Stimulated activated naive CD8-positive, alpha-beta T cell treated with anti-CD3 and anti-CD28 coated beads, Interleukin-15, Interleukin-2, amounts not matched to agents 100 U/mL and 50 U/mL, for 24 hours (primary cell): ENCODE results near the gene FLG2.

ENCODE experiments used
- ATAC-seq: fragments of 150-1000 bp; cut with Tn5 transposase; one replicate; pipeline ENCODE4 v1.10.0; 2021
- DNase-seq: peaks from one replicate; pipeline ENCODE4 v3.0.0; 2021

The FLG2 gene

GRCh38 chr1:152359906-152360305 lies at the start of gene FLG2:
TSS of gene FLG2 (minus strand) at chr1:152360006. CDS start at chr1:152358884, 1,122 bp downstream.
- DNase-seq (no peak), ATAC-seq (no peak)

- ATAC-seq: no peak
These were observed 48.9 kb upstream of the FLG2 start for GRCh38 chr1:152408664-152409063.

GRCh38 chr1:152398812-152399698 lies 39.2 kb upstream of the FLG2 start:
- no peak for ATAC-seq
- peak; percentile 6 for DNase-seq

More at GRCh38 chr1:152408664-152409063, 48.9 kb upstream of the FLG2 start:
- no peak for DNase-seq

- DNase-seq (no peak), ATAC-seq (no peak)
These were observed 37.7 kb upstream of the FLG2 start for GRCh38 chr1:152397474-152397873.

GRCh38 chr1:152394151-152394550 lies 34.3 kb upstream of the FLG2 start:
- ATAC-seq (no peak), DNase-seq (no peak)

GRCh38 chr1:152392909-152393308 lies 33.1 kb upstream of the FLG2 start:
- no peak for DNase-seq

GRCh38 chr1:152388889-152389288 lies 29.1 kb upstream of the FLG2 start:
- DNase-seq (no peak), ATAC-seq (no peak)

More at GRCh38 chr1:152392909-152393308, 33.1 kb upstream of the FLG2 start:
- no peak for ATAC-seq

GRCh38 chr1:152386940-152387339 lies 27.1 kb upstream of the FLG2 start:
- no peak for ATAC-seq
- no peak for DNase-seq

- DNase-seq (no peak), ATAC-seq (no peak)
These were observed 21.1 kb upstream of the FLG2 start for GRCh38 chr1:152380932-152381331.

GRCh38 chr1:152374451-152374850 lies 14.6 kb upstream of the FLG2 start:
- no peak for DNase-seq
- no peak for ATAC-seq

- no peak for DNase-seq
- no peak for ATAC-seq
These were observed 12.9 kb upstream of the FLG2 start for GRCh38 chr1:152372672-152373071.

- no peak for DNase-seq
- no peak for ATAC-seq
These were observed 7.6 kb upstream of the FLG2 start for GRCh38 chr1:152367436-152367835.

GRCh38 chr1:152356736-152357135 lies 3.1 kb downstream of the FLG2 start:
- no peak for DNase-seq

GRCh38 chr1:152349611-152350010 lies 10.2 kb downstream of the FLG2 start:
- ATAC-seq (no peak), DNase-seq (no peak)

More at GRCh38 chr1:152356736-152357135, 3.1 kb downstream of the FLG2 start:
- no peak for ATAC-seq

- ATAC-seq (no peak), DNase-seq (no peak)
These were observed 11.4 kb downstream of the FLG2 start for GRCh38 chr1:152348447-152348846.

- peak; percentile 46 for DNase-seq
- peak; percentile 46 for ATAC-seq
These were observed 12.6 kb downstream of the FLG2 start for GRCh38 chr1:152347116-152347728.

GRCh38 chr1:152344438-152344837 lies 15.4 kb downstream of the FLG2 start:
- DNase-seq (no peak), ATAC-seq (no peak)

GRCh38 chr1:152343006-152343405 lies 16.8 kb downstream of the FLG2 start:
- DNase-seq (no peak), ATAC-seq (no peak)

GRCh38 chr1:152335399-152335798 lies 24.4 kb downstream of the FLG2 start:
- ATAC-seq: no peak
- DNase-seq: no peak

- ATAC-seq (no peak), DNase-seq (no peak)
These were observed 30.9 kb downstream of the FLG2 start for GRCh38 chr1:152328801-152329391.

GRCh38 chr1:152325111-152325510 lies 34.7 kb downstream of the FLG2 start, which contains the start of gene FLG:
TSS of gene FLG (minus strand) at chr1:152325239. CDS start at chr1:152315456, 9,783 bp downstream.
- no peak for ATAC-seq
- no peak for DNase-seq

- DNase-seq (no peak), ATAC-seq (no peak)
These were observed 45.8 kb downstream of the FLG2 start for GRCh38 chr1:152313970-152314369.

GRCh38 chr1:152313319-152313801 lies 46.4 kb downstream of the FLG2 start:
- ATAC-seq: no peak
- DNase-seq: no peak
